Vagina (tissue), 2 donors: ENCODE data around the gene GRIP2.

Experiments used
- POLR2A ChIP-seq, 2 donors: fragments of 450-650 bp; IDR thresholded peaks; one replicate each; pipeline ENCODE4 v1.6.1; 2017; ENCODE audit warnings: antibody characterized with exemption in 2 of 2, mild to moderate bottlenecking in 2 of 2, moderate library complexity in 2 of 2
- TF ChIP-seq, protein P1 (sequence below), 3 experiments: fragments of 450-650 bp in 2 of 3; fragments of 200-600 bp in 1 of 3; sonication (generic) in 1 of 3; IDR thresholded peaks; one replicate each; pipeline ENCODE4 v1.5.1; 2017 to 2019; ENCODE audit warnings: antibody characterized with exemption in 3 of 3, mild to moderate bottlenecking in 2 of 3, moderate library complexity in 2 of 3

DNA sequence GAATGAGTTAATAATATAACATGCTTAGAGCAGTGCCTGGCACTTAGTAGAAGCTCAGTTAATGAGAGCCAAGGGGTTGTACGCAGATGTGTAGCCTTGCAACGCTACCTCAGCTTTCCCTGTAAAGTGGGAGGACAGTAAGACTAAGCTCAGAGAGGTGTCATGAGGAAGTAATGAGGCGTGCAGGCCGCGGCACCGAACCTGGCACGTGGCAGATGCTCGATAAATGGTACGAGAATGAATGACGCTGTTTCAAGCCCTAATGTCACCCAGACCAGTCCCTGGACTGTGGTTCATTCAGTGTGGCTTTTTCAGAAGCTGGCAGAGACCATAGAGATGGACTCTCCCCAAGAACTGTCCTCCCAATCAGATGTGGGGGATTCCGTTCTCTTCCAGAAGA is 21.2 kb downstream of the GRIP2 start:
- TF ChIP-seq POLR2A (IDR thresholded peaks at IDR 0.05), result no peak
- TF ChIP-seq, protein P1, sequence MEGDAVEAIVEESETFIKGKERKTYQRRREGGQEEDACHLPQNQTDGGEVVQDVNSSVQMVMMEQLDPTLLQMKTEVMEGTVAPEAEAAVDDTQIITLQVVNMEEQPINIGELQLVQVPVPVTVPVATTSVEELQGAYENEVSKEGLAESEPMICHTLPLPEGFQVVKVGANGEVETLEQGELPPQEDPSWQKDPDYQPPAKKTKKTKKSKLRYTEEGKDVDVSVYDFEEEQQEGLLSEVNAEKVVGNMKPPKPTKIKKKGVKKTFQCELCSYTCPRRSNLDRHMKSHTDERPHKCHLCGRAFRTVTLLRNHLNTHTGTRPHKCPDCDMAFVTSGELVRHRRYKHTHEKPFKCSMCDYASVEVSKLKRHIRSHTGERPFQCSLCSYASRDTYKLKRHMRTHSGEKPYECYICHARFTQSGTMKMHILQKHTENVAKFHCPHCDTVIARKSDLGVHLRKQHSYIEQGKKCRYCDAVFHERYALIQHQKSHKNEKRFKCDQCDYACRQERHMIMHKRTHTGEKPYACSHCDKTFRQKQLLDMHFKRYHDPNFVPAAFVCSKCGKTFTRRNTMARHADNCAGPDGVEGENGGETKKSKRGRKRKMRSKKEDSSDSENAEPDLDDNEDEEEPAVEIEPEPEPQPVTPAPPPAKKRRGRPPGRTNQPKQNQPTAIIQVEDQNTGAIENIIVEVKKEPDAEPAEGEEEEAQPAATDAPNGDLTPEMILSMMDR (IDR thresholded peaks at IDR 0.05), result no peak
